Stimulated activated CD8-positive, alpha-beta memory T cell treated with anti-CD3 and anti-CD28 coated beads, Interleukin-4, amount 100 ng/mL, for 24 hours (primary cell): Measurements from ENCODE around the gene GNB1L.
"Not testable (repeated sequence)": the region's sequence is repeated elsewhere in the genome, so short reads cannot be mapped to it uniquely, and the experiment has no call there.

Experiments used
- DNase-seq: peaks from one replicate; pipeline ENCODE4 v3.0.0-alpha.2; 2020; ENCODE audit warnings: low read depth

Gene GNB1L

GRCh38 chr22:19843857-19844376, 10.8 kb downstream of the GNB1L start:
- no peak for DNase-seq

GRCh38 chr22:19843107-19843856, 11.4 kb downstream of the GNB1L start:
- DNase-seq = no peak

- no peak for DNase-seq
Observed at GRCh38 chr22:19842393-19843106, 12.1 kb downstream of the GNB1L start.

GRCh38 chr22:19841641-19842392, 12.9 kb downstream of the GNB1L start:
- no peak for DNase-seq

DNA sequence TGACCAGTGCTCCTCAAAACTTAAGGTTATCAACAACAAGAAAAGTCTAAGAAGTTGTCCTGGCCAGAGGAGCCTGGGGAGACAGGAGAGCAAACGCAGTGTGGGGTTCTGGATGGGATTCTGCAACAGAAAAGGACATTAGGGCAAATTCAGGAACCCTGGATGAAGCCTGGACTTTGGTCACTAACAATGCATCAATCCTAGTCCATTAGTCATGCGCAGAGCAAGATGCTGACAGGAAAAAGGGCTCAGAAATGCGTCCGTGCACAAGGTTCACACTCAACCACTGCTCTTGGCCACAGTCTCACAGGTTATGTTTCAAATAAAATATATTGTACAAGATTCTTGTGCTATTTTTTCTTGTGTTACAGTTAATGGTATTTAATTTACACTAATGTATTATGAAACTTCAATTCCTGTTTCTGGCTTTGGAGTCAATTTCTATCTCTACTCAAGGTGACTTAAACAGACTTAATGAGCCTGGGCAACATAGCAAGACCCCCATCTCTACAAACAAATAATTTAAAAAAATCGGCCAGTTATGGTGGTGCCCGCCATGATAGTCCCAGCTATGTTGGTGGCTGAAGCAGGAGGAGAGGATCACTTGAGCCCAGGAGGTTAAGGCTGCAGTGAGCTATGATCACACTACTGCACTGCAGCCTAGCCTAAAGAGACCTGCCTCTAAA, 13.6 kb downstream of the GNB1L start:
- DNase-seq = no peak

GRCh38 chr22:19840059-19840458, 14.6 kb downstream of the GNB1L start:
- DNase-seq = no peak

DNA sequence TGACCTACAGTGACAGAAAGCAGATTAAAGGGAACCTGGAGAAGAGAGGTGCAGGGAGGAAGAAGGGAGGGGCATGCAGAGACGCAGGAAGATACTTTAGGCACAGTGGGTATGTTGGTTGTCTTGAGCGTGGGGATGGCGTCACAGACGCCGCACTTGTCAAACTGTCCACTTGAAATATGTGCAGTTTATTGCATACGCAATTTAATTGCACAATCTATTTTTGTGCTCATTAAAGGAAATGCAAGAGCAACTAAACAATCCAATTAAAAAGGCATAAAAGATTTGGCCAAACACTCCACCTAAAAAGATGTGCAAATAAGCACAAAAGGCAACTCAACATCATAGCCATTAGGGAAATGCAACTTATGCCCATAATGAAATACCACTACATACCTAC, 16.8 kb downstream of the GNB1L start:
- DNase-seq = no peak

GRCh38 chr22:19836512-19836911, 18.2 kb downstream of the GNB1L start:
- no peak for DNase-seq

DNA sequence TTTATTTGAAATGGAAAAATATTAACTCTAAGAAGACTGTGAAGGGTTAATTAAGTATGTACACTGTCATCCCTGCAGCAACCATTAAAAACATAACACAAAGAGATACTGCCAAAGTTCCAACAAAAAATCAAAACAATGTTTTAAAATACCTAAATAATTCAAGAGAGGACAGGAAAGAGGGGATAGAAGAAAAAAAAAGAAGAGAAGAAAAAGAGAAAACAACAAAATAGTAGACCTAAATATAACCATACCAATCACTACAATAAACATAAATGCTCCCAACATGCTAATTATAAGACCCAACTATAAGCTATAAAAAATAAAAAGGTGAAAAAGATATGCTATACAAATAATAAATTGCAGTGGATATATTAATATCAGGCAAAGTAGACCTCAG, 20.1 kb downstream of the GNB1L start:
- DNase-seq = no peak

GRCh38 chr22:19833327-19833726, 21.3 kb downstream of the GNB1L start:
- DNase-seq = not testable (repeated sequence)

DNA sequence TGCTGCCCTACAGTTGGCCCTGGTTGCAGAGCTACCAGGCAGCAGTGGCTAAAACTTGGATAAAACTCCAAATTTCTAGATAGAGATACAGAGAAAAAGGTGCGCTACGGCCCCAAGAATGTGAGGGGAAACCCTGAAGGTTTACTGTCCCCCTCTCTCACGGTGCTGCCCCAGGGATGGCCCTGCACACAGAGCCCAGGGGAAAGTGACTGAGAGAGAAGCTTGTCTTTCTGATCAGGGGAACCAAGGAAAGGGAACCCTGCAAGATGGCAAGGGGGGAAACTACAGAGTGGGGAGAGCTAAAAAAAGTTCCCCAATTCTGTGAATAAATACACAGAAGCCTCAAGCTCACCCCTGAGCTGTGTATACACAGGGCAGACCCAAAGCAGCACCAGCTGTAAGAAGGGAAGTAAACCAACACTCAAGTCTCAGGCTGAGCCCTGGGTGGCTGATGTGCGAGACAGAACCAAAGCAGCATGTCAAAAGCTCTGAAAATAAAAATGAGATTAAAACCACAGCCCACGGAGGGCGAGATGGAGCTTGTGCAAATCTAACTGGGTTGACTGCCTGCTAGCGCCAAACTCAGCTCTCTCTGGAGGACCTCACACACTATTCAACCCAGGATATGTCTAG, 22.1 kb downstream of the GNB1L start:
- no peak for DNase-seq

DNA sequence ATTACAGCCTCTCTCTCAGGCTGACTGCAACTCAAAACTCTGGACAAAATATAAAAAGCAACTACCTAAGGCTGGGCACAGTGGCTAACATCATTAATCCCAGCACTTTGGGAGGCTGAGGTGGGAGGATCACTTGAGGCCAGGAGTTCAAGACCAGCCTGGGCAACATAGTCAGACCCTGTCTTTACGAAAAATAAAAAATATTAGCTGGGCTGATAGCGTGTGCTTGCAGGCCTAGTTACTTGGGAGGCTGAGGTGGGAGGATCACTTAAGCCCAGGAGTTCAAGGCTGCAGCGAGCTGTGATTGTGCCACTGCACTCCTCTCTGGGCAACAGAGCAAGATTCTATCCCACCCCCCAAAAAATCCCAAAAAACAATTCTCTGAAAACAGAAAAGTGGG, 22.7 kb downstream of the GNB1L start:
- not testable (repeated sequence) for DNase-seq

GRCh38 chr22:19831016-19831415, 23.7 kb downstream of the GNB1L start:
- DNase-seq = no peak

DNA sequence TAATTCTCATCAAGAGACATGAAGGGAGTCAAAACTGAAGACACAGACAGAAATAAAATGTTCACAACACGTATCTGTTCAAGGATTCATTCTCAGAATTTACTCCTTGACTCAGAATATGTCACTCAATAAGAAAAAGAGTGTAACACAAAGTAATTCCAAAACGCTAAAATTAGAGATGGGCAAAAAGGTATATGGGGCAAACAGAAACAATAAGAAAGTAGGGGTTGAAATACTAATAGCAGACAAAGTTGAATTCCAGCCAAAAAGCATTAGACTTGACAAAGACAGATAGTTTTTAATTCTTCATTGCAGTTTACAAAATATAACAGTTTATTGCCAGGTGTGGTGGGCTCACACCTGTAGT, 26.7 kb downstream of the GNB1L start:
- DNase-seq = no peak

DNA sequence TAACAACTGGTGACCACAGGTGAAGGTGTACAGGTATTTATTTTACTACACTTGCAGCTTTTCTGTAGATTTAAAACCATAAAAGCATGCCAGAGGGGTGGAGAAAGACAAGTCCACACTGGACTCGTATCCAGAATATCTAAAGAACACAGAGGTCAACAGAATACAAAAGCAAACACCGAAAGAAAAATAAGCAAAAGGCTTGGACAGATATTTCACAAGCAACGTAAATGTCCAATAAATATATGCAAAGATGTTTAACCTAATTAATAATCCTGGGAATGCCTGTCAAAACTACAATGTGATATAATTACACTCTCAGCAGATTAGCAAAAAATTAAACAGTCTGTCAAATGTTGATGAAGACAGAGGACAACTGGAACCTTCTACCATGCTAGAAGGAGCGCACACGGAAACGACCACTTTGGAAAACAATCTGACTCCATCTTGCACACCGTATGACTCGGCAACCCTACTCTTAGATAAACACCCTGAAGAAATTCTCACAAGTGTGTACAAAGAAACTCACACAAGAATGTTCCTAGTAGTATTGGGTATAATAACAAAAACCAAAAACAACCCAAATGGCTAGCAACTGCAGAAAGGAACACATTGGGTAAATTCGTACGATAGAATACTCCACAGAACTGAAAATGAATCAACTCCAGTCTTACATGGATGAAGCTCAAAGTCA, 27.2 kb downstream of the GNB1L start:
- no peak for DNase-seq

DNA sequence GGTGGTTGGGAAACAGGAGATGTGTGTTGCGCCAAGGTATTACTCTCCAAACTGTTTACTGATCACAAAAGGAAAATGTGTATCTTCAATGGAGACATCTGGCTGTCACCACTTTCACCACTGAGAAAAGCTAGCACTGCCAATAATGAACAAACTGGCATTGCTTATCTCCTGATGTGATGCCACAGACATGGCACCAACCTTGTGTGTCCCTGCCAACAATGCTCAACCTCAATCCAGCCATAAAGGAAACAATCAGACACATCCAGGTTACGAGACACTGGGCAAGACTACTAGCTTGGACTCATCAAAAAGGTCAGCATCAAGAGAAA, 28.1 kb downstream of the GNB1L start:
- DNase-seq = no peak

DNA sequence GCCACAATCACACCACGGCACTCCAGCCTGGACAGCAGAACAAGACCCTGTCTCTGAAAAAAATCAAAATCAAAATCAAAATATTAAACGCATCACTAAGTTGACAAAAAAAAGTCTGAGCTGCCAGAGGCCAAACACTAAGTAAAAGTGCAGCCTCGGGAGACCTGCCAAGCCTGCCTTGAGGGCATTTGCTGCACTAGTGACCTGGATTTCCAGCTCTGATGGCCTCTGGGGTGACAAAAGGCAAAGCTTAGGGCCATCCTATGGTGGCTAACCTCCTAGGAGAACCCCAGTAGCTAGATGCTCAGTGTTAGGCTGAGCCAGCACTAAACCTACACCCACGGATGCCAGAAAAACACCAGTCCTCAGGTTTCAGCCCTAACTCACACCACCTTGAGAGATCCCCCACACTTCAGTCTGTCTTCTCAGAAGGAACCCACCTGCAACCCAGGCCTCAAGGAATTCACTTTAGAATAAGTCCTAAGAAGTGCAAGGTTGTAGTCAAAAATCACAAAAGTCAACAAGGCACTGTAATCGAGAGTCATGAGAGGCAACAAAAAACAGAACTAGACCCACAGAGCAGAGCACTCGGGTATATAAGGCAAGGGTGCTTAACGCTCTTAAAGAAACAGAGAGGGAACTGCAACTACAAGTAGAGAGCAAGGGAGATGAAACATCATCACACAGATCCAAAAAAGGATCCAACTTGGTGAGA, 28.6 kb downstream of the GNB1L start:
- no peak for DNase-seq

GRCh38 chr22:19824926-19825339, 29.7 kb downstream of the GNB1L start:
- DNase-seq = no peak

- no peak for DNase-seq
Observed at GRCh38 chr22:19824212-19824925, 30.3 kb downstream of the GNB1L start.

DNA sequence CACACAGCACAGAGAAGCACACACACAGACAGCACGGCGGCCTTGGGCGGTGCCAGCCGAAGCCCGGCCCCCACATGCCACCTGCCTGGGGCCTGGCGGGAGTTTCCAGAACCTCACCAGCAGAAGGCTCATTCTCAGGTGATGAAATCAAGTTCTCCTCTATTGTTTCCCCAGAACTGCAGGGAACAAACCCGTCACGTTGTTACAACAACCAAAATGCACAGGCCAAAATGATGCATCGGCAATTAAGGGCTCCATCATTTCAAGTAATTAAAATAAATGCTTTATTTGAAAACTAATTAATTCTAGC, 30.8 kb downstream of the GNB1L start:
- no peak for DNase-seq
